IMR-90 (cell line): ENCODE data around the gene MYPOP. TPM values are rescaled to one million over a fixed set of nuclear protein-coding genes. Genes with fewer than 3 reads are reported as not detected.

Experiments used
- ATAC-seq: fragments of 200-7000 bp; cut with Tn5 transposase; 2 replicates; pipeline ENCODE4 v1.9.1; 2020; ENCODE audit warnings: low read depth, mild to moderate bottlenecking, moderate library complexity
- BruUV-seq: library from RNA; stranded (reverse); fragments of 400-500 nt; replicated peaks from 2 replicates; lab custom pipeline; 2021; lab: Mats Ljungman, UMichigan
- CTCF ChIA-PET: fragments of 300-600 bp; formaldehyde crosslinking; extraction: SDS; loops from one replicate; lab custom pipeline; 2021; ENCODE audit warnings: antibody characterized with exemption; lab: Yijun Ruan, JAX
- POLR2A ChIA-PET: fragments of 300-600 bp; sonication (Branson Sonifier 250); formaldehyde crosslinking; loops from one replicate; lab custom pipeline; 2022; ENCODE audit warnings: antibody characterized with exemption; ENCODE audit not compliant: unreplicated experiment; lab: Charles Lee
- DNase-seq: peaks from one replicate; pipeline ENCODE4 v3.0.0; 2013
- H2AFZ ChIP-seq: replicated peaks from 2 replicates; pipeline ENCODE3; 2013; ENCODE audit warnings: low read length, mild to moderate bottlenecking; ENCODE audit not compliant: poor library complexity
- H2AK5ac ChIP-seq: 2 replicates; pipeline ENCODE4 v1.6.1; 2013; ENCODE audit warnings: low read depth, low read length, inconsistent platforms
- H2AK9ac ChIP-seq: replicated peaks from 2 replicates; pipeline ENCODE3; 2013; ENCODE audit warnings: mild to moderate bottlenecking, low read depth, low read length, moderate library complexity; ENCODE audit not compliant: poor library complexity
- H2BK120ac ChIP-seq: 2 replicates; pipeline ENCODE4 v1.6.1; 2013; ENCODE audit warnings: low read depth, low read length, inconsistent platforms
- H2BK15ac ChIP-seq: 3 replicates; pipeline ENCODE4 v1.6.1; 2013; ENCODE audit warnings: low read depth, low read length, inconsistent platforms
- H2BK20ac ChIP-seq: 2 replicates; pipeline ENCODE4 v1.6.1; 2013; ENCODE audit warnings: low read depth, mild to moderate bottlenecking, inconsistent platforms, low read length, moderate library complexity
- H2BK5ac ChIP-seq: 2 replicates; pipeline ENCODE4 v1.6.1; 2013; ENCODE audit warnings: mild to moderate bottlenecking, low read depth, low read length, inconsistent platforms; ENCODE audit not compliant: poor library complexity, severe bottlenecking
- H3K14ac ChIP-seq: replicated peaks from 2 replicates; pipeline ENCODE4 v1.6.1; 2013; ENCODE audit warnings: low read depth, low read length, inconsistent platforms
- H3K18ac ChIP-seq: 2 replicates; pipeline ENCODE4 v1.6.1; 2013; ENCODE audit warnings: low read depth, low read length, control low read depth
- H3K23ac ChIP-seq: 2 replicates; pipeline ENCODE4 v1.6.1; 2013; ENCODE audit warnings: low read depth, low read length, inconsistent platforms
- H3K27ac ChIP-seq: 2 replicates; pipeline ENCODE4 v1.5.1; 2013; ENCODE audit warnings: mild to moderate bottlenecking, control low read depth, low read length; ENCODE audit not compliant: insufficient read depth
- H3K27me3 ChIP-seq: 2 replicates; pipeline ENCODE4 v1.6.1; 2013; ENCODE audit warnings: low read length; ENCODE audit not compliant: control insufficient read depth, insufficient read depth
- H3K36me3 ChIP-seq: 2 replicates; pipeline ENCODE4 v1.6.1; 2013; ENCODE audit warnings: low read length, mixed read lengths; ENCODE audit not compliant: control insufficient read depth, insufficient read depth
- H3K4ac ChIP-seq: 2 replicates; pipeline ENCODE4 v1.6.1; 2013; ENCODE audit warnings: low read depth, low read length, inconsistent platforms
- H3K4me1 ChIP-seq: 2 replicates; pipeline ENCODE4 v1.6.1; 2013; ENCODE audit warnings: low read length, mixed read lengths; ENCODE audit not compliant: control insufficient read depth, insufficient read depth
- H3K4me2 ChIP-seq: 2 replicates; pipeline ENCODE4 v1.6.1; 2013; ENCODE audit warnings: low read depth, mild to moderate bottlenecking, control low read depth, low read length, moderate library complexity
- H3K4me3 ChIP-seq: 2 replicates; pipeline ENCODE4 v1.5.1; 2013; ENCODE audit warnings: low read depth, mild to moderate bottlenecking, control low read depth, low read length, moderate library complexity; ENCODE audit not compliant: insufficient read depth
- H3K56ac ChIP-seq: 2 replicates; pipeline ENCODE4 v1.6.1; 2013; ENCODE audit warnings: low read length, inconsistent platforms; ENCODE audit not compliant: insufficient read depth; ENCODE audit errors: extremely low read depth
- H3K79me1 ChIP-seq, 2 experiments: 2 replicates each; pipeline ENCODE4 v1.6.1; 2013; ENCODE audit warnings: low read length in 2 of 2, inconsistent platforms in 1 of 2, low read depth in 1 of 2
- H3K9ac ChIP-seq: 2 replicates; pipeline ENCODE4 v1.6.1; 2013; ENCODE audit warnings: low read depth, low read length, control low read depth
- H3K9me1 ChIP-seq: 2 replicates; pipeline ENCODE4 v1.6.1; 2013; ENCODE audit warnings: low read length, inconsistent platforms; ENCODE audit not compliant: insufficient read depth
- H3K9me3 ChIP-seq: 2 replicates; pipeline ENCODE4 v1.6.1; 2013; ENCODE audit warnings: low read length; ENCODE audit not compliant: control insufficient read depth, insufficient read depth
- H4K20me1 ChIP-seq: 2 replicates; pipeline ENCODE4 v1.6.1; 2013; ENCODE audit warnings: low read length, inconsistent platforms; ENCODE audit not compliant: insufficient read depth
- H4K5ac ChIP-seq: 2 replicates; pipeline ENCODE4 v1.6.1; 2013; ENCODE audit warnings: mild to moderate bottlenecking, low read depth, low read length, control low read depth
- H4K8ac ChIP-seq, 2 experiments: 2 replicates each; pipeline ENCODE4 v1.6.1; 2013; ENCODE audit warnings: low read depth in 2 of 2, low read length in 2 of 2, control low read depth in 1 of 2, inconsistent platforms in 1 of 2
- H4K91ac ChIP-seq: 2 replicates; pipeline ENCODE4 v1.6.1; 2013; ENCODE audit warnings: low read depth, low read length, inconsistent platforms; ENCODE audit not compliant: insufficient read depth
- BHLHE40 ChIP-seq: fragments of 150-350 bp; IDR thresholded peaks from 2 replicates; pipeline ENCODE4 v1.6.1; 2016; ENCODE audit warnings: mild to moderate bottlenecking, low read depth, low read length
- CEBPB ChIP-seq: IDR thresholded peaks from 2 replicates; pipeline ENCODE4 v1.6.1; 2012; ENCODE audit warnings: low read depth, low read length, improper control_type of control experiment
- ELK1 ChIP-seq: fragments of 150-350 bp; IDR thresholded peaks from 2 replicates; pipeline ENCODE4 v1.6.1; 2016; ENCODE audit warnings: low read depth, mild to moderate bottlenecking, low read length, moderate library complexity, borderline replicate concordance
- FOS ChIP-seq: fragments of 150-350 bp; IDR thresholded peaks from 2 replicates; pipeline ENCODE4 v1.6.1; 2016; ENCODE audit warnings: low read depth, low read length
- MAZ ChIP-seq: IDR thresholded peaks from 2 replicates; pipeline ENCODE4 v1.6.1; 2012; ENCODE audit warnings: low read depth, mild to moderate bottlenecking, low read length, improper control_type of control experiment, moderate library complexity, borderline replicate concordance
- MXI1 ChIP-seq: IDR thresholded peaks from 2 replicates; pipeline ENCODE4 v1.6.1; 2012; ENCODE audit warnings: low read depth, mild to moderate bottlenecking, low read length, moderate library complexity, borderline replicate concordance
- NFE2L2 ChIP-seq: fragments of 150-350 bp; IDR thresholded peaks from 2 replicates; pipeline ENCODE4 v1.6.1; 2016; ENCODE audit warnings: low read depth, mild to moderate bottlenecking, low read length
- RAD21 ChIP-seq: IDR thresholded peaks from 2 replicates; pipeline ENCODE4 v1.6.1; 2012; ENCODE audit warnings: low read length, improper control_type of control experiment
- RCOR1 ChIP-seq: IDR thresholded peaks from 2 replicates; pipeline ENCODE4 v1.6.1; 2012; ENCODE audit warnings: mild to moderate bottlenecking, low read length, improper control_type of control experiment; ENCODE audit not compliant: insufficient replicate concordance
- USF2 ChIP-seq: fragments of 150-350 bp; IDR thresholded peaks from 2 replicates; pipeline ENCODE4 v1.6.1; 2017; ENCODE audit warnings: mild to moderate bottlenecking, antibody characterized with exemption, low read length, low read depth
- WGBS, 2 experiments: methylation state at CpG; one replicate each; pipeline versions ENCODE4 v1.1.5 to v1.1.7; 2013; ENCODE audit warnings: missing lambda C conversion rate in 2 of 2; ENCODE audit not compliant: insufficient read length in 1 of 2; ENCODE audit errors: extremely low coverage in 2 of 2; 5-methylcytosine and 5-hydroxymethylcytosine counted together
- dilution Hi-C: fragments of 300-500 bp; cut with HindIII; formaldehyde crosslinking; loops from one replicate; pipeline ENCODE4 v1.14.3; 2018; ENCODE audit warnings: low sequenced_read_pairs; ENCODE audit not compliant: unreplicated experiment
- in situ Hi-C: fragments of 300-500 bp; cut with MboI; formaldehyde crosslinking; loops from 3 replicates; pipeline ENCODE4 v1.14.3; 2019; ENCODE audit warnings: low sequenced_read_pairs, inconsistent platforms, mixed read lengths
- intact Hi-C: fragments of 100-400 bp; cut with micrococcal nuclease; formaldehyde crosslinking; loops from 2 replicates; pipeline ENCODE4 v1.10.0; 2022
- polyA plus RNA-seq, 3 experiments: library from polyadenylated mRNA; depleted of rRNA; stranded (reverse); fragments of >200 nt; gene quantifications; 2 replicates each; pipeline ENCODE4 v1.2.3, GENCODE V29; 2012; ENCODE audit warnings: low replicate concordance in 1 of 3
- total RNA-seq: library from RNA; depleted of rRNA; stranded (reverse); fragments of >200 nt; gene quantifications from 2 replicates; pipeline ENCODE4 v1.2.3, GENCODE V29; 2012
- TF ChIP-seq, protein P1 (sequence below): conservative IDR thresholded peaks from 2 replicates; pipeline ENCODE4 v1.5.1; 2012; ENCODE audit warnings: mild to moderate bottlenecking, low read depth, low read length, improper control_type of control experiment

MYPOP gene
- total and polyA plus RNA-seq, 2 of the 4 experiments (the other 2 are of a cell fraction), result 0.36 to 2.8 TPM

DNA sequence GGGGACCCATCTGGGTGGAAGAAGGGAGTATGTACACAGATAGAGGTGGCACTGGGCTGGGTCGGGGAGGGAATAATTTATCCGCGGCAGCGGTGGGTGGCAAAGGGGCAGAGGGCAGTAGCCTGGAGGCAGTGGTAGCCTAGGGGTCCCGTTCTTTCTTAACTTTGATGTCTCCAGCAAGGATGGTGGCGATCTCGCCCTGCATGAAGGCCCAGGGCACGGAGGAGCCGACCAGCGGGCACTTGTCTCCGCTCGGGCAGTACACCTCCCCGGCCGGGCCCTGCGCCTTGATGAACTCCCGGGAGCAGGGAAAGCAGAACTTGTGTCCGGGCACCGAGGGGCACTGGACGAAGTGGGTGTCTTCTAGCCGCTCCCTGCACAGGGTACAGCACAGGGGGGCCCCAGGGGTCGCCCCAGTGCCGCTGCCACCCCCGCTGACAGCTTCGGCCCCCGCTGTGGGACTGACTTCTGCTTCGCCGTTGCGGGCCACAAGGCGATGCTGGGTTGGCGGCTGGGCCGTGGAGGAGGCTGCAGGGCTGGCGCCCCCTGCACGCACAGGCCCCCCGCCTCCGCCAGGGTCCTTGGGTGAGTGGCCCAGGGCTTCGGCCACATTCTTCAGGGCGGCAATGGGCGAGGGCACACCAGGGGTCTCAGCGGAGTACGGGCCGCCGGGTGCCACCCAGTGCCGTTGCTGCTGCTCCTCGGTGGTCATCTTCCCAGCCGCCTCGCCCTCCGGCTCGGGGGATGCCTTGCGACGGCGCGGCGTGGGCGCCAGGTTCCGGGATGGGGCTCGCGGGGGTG is 18.3 kb downstream of the MYPOP start (continued):
- TF ChIP-seq USF2 (no peak), FOS (no peak), NFE2L2 (no peak), CEBPB (no peak)

GRCh38 chr19:45883586-45883880 is 18.9 kb downstream of the MYPOP start:
- Histone ChIP-seq H3K36me3 (peaks cover 7% of the 10 kb centered on the region; the same call in 1 of the 2 replicates), H3K14ac (no peak overlapping the region), H4K8ac (no peak overlapping the region), H4K20me1 (peaks cover 15% of the 10 kb centered on the region), H3K4me2 (no peak overlapping the region), H2AFZ (peak overlapping the region; percentile 66), H2BK20ac (no peak overlapping the region), H2AK9ac (peak overlapping the region; percentile 46), H3K9ac (0 out of 2 replicates have a peak overlapping the region, but pooled peaks have one; percentile 29), H3K27me3 (no peaks in the 10 kb centered on the region), H2BK15ac (no peak overlapping the region), H4K91ac (no peak overlapping the region), H3K18ac (no peak overlapping the region), H4K5ac (no peak overlapping the region), H3K9me3 (no peaks in the 10 kb centered on the region), H2BK120ac (no peak overlapping the region), H3K4me1 (peaks cover 10% of the 10 kb centered on the region), H2AK5ac (no peak overlapping the region), H3K56ac (no peak overlapping the region), H3K23ac (no peak overlapping the region), H3K4me3 (no peak overlapping the region), H3K9me1 (peaks cover 6% of the 10 kb centered on the region; the same call in 1 of the 2 replicates), H3K79me1 (peaks cover 8 to 30% of the 10 kb centered on the region in 2 experiments), H3K4ac (no peak overlapping the region), H3K27ac (no peak overlapping the region), H2BK5ac (no peak overlapping the region)
- DNase-seq (no peak), ATAC-seq (no peak)
- WGBS, 2 experiments, result no CpG with 5 or more reads among the region's 5 CpGs
- no TSS peak for BruUV-seq
- dilution Hi-C loops (no loop called here), in situ Hi-C loops (no loop called here), intact Hi-C loops (no loop called here)
- CTCF ChIA-PET, result no interaction called here
- POLR2A ChIA-PET, result no interaction called here
- TF ChIP-seq RCOR1 (no peak), USF2 (no peak), MAZ (no peak), BHLHE40 (no peak), ELK1 (no peak), RAD21 (no peak), MXI1 (no peak), FOS (no peak)
- TF ChIP-seq, protein P1, sequence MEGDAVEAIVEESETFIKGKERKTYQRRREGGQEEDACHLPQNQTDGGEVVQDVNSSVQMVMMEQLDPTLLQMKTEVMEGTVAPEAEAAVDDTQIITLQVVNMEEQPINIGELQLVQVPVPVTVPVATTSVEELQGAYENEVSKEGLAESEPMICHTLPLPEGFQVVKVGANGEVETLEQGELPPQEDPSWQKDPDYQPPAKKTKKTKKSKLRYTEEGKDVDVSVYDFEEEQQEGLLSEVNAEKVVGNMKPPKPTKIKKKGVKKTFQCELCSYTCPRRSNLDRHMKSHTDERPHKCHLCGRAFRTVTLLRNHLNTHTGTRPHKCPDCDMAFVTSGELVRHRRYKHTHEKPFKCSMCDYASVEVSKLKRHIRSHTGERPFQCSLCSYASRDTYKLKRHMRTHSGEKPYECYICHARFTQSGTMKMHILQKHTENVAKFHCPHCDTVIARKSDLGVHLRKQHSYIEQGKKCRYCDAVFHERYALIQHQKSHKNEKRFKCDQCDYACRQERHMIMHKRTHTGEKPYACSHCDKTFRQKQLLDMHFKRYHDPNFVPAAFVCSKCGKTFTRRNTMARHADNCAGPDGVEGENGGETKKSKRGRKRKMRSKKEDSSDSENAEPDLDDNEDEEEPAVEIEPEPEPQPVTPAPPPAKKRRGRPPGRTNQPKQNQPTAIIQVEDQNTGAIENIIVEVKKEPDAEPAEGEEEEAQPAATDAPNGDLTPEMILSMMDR, result no peak
